HEK293 (cell line): ENCODE results near the gene MIS12.

ENCODE experiments used
- BCL11A ChIP-seq: fragments of 450-650 bp; formaldehyde crosslinking; IDR thresholded peaks from 2 replicates; pipeline ENCODE4 v1.5.1; 2016; ENCODE audit warnings: low read depth, missing biosample characterization, missing genetic modification characterization
- SALL2 ChIP-seq: fragments of 450-650 bp; formaldehyde crosslinking; IDR thresholded peaks from 2 replicates; pipeline ENCODE4 v1.5.0; 2017; ENCODE audit warnings: missing biosample characterization, mild to moderate bottlenecking, missing genetic modification characterization, borderline replicate concordance
- SCRT1 ChIP-seq: fragments of 450-650 bp; formaldehyde crosslinking; IDR thresholded peaks from 2 replicates; pipeline ENCODE4 v1.5.1; 2016; ENCODE audit warnings: missing biosample characterization, missing genetic modification characterization, borderline replicate concordance
- SCRT2 ChIP-seq: fragments of 450-650 bp; formaldehyde crosslinking; IDR thresholded peaks from 2 replicates; pipeline ENCODE4 v1.5.1; 2016; ENCODE audit warnings: missing biosample characterization, missing genetic modification characterization
- SP7 ChIP-seq: fragments of 450-650 bp; formaldehyde crosslinking; IDR thresholded peaks from 2 replicates; pipeline ENCODE4 v1.5.1; 2016; ENCODE audit warnings: missing biosample characterization, missing genetic modification characterization
- WT1 ChIP-seq: fragments of 450-650 bp; formaldehyde crosslinking; IDR thresholded peaks from 2 replicates; pipeline ENCODE4 v1.5.1; 2016; ENCODE audit warnings: missing biosample characterization, missing genetic modification characterization
- ZFHX2 ChIP-seq: fragments of 450-650 bp; formaldehyde crosslinking; conservative IDR thresholded peaks from 2 replicates; pipeline ENCODE4 v1.5.1; 2016; ENCODE audit warnings: missing biosample characterization, missing genetic modification characterization
- ZFP41 ChIP-seq: fragments of 450-650 bp; formaldehyde crosslinking; IDR thresholded peaks from 2 replicates; pipeline ENCODE4 v1.5.1; 2016; ENCODE audit warnings: missing biosample characterization, missing genetic modification characterization, borderline replicate concordance
- ZIC2 ChIP-seq: fragments of 450-650 bp; formaldehyde crosslinking; IDR thresholded peaks from 2 replicates; pipeline ENCODE4 v1.5.1; 2016; ENCODE audit warnings: missing biosample characterization, missing genetic modification characterization
- ZNF133 ChIP-seq: fragments of 450-650 bp; formaldehyde crosslinking; IDR thresholded peaks from 2 replicates; pipeline ENCODE4 v1.5.1; 2016; ENCODE audit warnings: missing biosample characterization, missing genetic modification characterization
- ZNF221 ChIP-seq: fragments of 450-650 bp; formaldehyde crosslinking; IDR thresholded peaks from 2 replicates; pipeline ENCODE4 v1.5.1; 2017; ENCODE audit warnings: missing biosample characterization, missing genetic modification characterization, borderline replicate concordance
- ZNF473 ChIP-seq: fragments of 450-650 bp; formaldehyde crosslinking; IDR thresholded peaks from 2 replicates; pipeline ENCODE4 v1.5.1; 2017; ENCODE audit warnings: missing biosample characterization, missing genetic modification characterization
- ZNF48 ChIP-seq: fragments of 450-650 bp; formaldehyde crosslinking; IDR thresholded peaks from 2 replicates; pipeline ENCODE4 v1.5.1; 2016; ENCODE audit warnings: missing biosample characterization, missing genetic modification characterization
- ZNF654 ChIP-seq: fragments of 450-650 bp; formaldehyde crosslinking; IDR thresholded peaks from 2 replicates; pipeline ENCODE4 v1.5.1; 2016; ENCODE audit warnings: low read depth, missing biosample characterization, missing genetic modification characterization
- ZNF776 ChIP-seq: fragments of 450-650 bp; formaldehyde crosslinking; IDR thresholded peaks from 2 replicates; pipeline ENCODE4 v1.5.0; 2017; ENCODE audit warnings: missing biosample characterization, missing genetic modification characterization, borderline replicate concordance
- TF ChIP-seq, protein P1 (sequence below): fragments of 450-650 bp; formaldehyde crosslinking; IDR thresholded peaks from 2 replicates; pipeline ENCODE4 v1.5.1; 2017; ENCODE audit warnings: missing biosample characterization, missing genetic modification characterization
- TF ChIP-seq, protein P2 (sequence below): fragments of 450-650 bp; formaldehyde crosslinking; IDR thresholded peaks from 2 replicates; pipeline ENCODE4 v1.5.1; 2016; ENCODE audit warnings: missing biosample characterization, missing genetic modification characterization
- TF ChIP-seq, protein P3 (sequence below): fragments of 450-650 bp; formaldehyde crosslinking; IDR thresholded peaks from 2 replicates; pipeline ENCODE4 v1.5.1; 2016; ENCODE audit warnings: missing biosample characterization, missing genetic modification characterization, borderline replicate concordance
- TF ChIP-seq, protein P4 (sequence below): fragments of 450-650 bp; formaldehyde crosslinking; IDR thresholded peaks from 2 replicates; pipeline ENCODE4 v1.5.1; 2016; ENCODE audit warnings: missing biosample characterization, missing genetic modification characterization
- TF ChIP-seq, protein P5 (sequence below): fragments of 450-650 bp; formaldehyde crosslinking; IDR thresholded peaks from 2 replicates; pipeline ENCODE4 v1.5.1; 2017; ENCODE audit warnings: missing biosample characterization, missing genetic modification characterization
- TF ChIP-seq, protein P6 (sequence below): fragments of 450-650 bp; formaldehyde crosslinking; IDR thresholded peaks from 2 replicates; pipeline ENCODE4 v1.5.1; 2016; ENCODE audit warnings: missing biosample characterization, missing genetic modification characterization

The MIS12 gene

DNA sequence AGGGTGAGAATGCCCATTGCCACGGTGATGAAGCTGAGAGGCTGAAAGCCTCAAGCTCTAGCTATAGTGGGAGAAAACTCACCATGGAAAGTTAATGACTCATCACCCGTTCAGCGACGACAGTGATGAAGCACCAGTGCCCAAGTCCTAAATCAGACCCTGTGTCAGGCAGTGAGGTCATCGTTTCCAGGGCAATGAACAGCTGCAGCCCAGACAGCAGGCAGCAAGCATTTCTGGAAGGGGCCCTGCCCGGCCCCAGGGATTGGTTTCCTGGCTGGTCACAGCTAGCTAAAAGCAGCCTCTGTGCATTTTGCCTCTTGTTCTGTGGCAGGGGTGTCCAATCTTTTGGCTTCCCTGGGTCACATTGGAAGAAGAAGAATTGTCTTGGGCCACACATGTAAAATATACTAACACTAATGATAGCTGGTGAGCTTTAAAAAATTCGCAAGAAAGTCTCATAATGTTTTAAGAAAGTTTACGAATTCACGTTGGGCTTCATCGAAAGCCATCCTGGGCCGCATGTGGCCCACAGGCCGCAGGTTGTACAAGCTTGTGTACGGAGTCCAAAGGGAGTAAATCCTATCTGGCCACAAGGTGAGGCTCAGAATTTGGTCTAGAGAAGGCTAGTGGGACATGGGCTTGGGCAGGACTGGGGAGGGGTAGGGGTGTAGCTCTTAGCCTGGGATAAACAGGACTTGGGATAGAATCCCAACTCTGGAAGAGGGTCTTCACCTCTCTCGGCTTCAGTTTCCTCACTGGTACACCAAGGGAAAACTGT, 40.6 kb downstream of the MIS12 start (continued):
- TF ChIP-seq, protein P1, sequence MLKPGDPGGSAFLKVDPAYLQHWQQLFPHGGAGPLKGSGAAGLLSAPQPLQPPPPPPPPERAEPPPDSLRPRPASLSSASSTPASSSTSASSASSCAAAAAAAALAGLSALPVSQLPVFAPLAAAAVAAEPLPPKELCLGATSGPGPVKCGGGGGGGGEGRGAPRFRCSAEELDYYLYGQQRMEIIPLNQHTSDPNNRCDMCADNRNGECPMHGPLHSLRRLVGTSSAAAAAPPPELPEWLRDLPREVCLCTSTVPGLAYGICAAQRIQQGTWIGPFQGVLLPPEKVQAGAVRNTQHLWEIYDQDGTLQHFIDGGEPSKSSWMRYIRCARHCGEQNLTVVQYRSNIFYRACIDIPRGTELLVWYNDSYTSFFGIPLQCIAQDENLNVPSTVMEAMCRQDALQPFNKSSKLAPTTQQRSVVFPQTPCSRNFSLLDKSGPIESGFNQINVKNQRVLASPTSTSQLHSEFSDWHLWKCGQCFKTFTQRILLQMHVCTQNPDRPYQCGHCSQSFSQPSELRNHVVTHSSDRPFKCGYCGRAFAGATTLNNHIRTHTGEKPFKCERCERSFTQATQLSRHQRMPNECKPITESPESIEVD (tag by site-specific recombination), result no peak
- TF ChIP-seq WT1 (tag by site-specific recombination) (no peak; the same call in 1 of the 2 replicates), SCRT1 (tag by site-specific recombination) (no peak), SP7 (tag by site-specific recombination) (peak; percentile 93), ZFHX2 (no peak), ZNF48 (tag by site-specific recombination) (no peak), ZNF654 (tag by site-specific recombination) (no peak), ZIC2 (tag by site-specific recombination) (peak; percentile 45), ZNF221 (tag by site-specific recombination) (no peak), ZNF133 (tag by site-specific recombination) (no peak), SALL2 (tag by site-specific recombination) (no peak), BCL11A (tag by site-specific recombination) (no peak; the same call in 1 of the 2 replicates), SCRT2 (tag by site-specific recombination) (no peak), ZNF473 (tag by site-specific recombination) (no peak), ZFP41 (tag by site-specific recombination) (no peak), ZNF776 (no peak)
- TF ChIP-seq, protein P2, sequence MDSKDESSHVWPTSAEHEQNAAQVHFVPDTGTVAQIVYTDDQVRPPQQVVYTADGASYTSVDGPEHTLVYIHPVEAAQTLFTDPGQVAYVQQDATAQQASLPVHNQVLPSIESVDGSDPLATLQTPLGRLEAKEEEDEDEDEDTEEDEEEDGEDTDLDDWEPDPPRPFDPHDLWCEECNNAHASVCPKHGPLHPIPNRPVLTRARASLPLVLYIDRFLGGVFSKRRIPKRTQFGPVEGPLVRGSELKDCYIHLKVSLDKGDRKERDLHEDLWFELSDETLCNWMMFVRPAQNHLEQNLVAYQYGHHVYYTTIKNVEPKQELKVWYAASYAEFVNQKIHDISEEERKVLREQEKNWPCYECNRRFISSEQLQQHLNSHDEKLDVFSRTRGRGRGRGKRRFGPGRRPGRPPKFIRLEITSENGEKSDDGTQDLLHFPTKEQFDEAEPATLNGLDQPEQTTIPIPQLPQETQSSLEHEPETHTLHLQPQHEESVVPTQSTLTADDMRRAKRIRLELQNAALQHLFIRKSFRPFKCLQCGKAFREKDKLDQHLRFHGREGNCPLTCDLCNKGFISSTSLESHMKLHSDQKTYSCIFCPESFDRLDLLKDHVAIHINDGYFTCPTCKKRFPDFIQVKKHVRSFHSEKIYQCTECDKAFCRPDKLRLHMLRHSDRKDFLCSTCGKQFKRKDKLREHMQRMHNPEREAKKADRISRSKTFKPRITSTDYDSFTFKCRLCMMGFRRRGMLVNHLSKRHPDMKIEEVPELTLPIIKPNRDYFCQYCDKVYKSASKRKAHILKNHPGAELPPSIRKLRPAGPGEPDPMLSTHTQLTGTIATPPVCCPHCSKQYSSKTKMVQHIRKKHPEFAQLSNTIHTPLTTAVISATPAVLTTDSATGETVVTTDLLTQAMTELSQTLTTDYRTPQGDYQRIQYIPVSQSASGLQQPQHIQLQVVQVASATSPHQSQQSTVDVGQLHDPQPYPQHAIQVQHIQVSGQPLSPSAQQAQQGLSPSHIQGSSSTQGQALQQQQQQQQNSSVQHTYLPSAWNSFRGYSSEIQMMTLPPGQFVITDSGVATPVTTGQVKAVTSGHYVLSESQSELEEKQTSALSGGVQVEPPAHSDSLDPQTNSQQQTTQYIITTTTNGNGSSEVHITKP (tag by site-specific recombination), result peak; percentile 39; the same call in 1 of the 2 replicates
- TF ChIP-seq, protein P3, sequence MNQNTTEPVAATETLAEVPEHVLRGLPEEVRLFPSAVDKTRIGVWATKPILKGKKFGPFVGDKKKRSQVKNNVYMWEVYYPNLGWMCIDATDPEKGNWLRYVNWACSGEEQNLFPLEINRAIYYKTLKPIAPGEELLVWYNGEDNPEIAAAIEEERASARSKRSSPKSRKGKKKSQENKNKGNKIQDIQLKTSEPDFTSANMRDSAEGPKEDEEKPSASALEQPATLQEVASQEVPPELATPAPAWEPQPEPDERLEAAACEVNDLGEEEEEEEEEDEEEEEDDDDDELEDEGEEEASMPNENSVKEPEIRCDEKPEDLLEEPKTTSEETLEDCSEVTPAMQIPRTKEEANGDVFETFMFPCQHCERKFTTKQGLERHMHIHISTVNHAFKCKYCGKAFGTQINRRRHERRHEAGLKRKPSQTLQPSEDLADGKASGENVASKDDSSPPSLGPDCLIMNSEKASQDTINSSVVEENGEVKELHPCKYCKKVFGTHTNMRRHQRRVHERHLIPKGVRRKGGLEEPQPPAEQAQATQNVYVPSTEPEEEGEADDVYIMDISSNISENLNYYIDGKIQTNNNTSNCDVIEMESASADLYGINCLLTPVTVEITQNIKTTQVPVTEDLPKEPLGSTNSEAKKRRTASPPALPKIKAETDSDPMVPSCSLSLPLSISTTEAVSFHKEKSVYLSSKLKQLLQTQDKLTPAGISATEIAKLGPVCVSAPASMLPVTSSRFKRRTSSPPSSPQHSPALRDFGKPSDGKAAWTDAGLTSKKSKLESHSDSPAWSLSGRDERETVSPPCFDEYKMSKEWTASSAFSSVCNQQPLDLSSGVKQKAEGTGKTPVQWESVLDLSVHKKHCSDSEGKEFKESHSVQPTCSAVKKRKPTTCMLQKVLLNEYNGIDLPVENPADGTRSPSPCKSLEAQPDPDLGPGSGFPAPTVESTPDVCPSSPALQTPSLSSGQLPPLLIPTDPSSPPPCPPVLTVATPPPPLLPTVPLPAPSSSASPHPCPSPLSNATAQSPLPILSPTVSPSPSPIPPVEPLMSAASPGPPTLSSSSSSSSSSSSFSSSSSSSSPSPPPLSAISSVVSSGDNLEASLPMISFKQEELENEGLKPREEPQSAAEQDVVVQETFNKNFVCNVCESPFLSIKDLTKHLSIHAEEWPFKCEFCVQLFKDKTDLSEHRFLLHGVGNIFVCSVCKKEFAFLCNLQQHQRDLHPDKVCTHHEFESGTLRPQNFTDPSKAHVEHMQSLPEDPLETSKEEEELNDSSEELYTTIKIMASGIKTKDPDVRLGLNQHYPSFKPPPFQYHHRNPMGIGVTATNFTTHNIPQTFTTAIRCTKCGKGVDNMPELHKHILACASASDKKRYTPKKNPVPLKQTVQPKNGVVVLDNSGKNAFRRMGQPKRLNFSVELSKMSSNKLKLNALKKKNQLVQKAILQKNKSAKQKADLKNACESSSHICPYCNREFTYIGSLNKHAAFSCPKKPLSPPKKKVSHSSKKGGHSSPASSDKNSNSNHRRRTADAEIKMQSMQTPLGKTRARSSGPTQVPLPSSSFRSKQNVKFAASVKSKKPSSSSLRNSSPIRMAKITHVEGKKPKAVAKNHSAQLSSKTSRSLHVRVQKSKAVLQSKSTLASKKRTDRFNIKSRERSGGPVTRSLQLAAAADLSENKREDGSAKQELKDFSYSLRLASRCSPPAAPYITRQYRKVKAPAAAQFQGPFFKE (tag by site-specific recombination), result no peak
- TF ChIP-seq, protein P4, sequence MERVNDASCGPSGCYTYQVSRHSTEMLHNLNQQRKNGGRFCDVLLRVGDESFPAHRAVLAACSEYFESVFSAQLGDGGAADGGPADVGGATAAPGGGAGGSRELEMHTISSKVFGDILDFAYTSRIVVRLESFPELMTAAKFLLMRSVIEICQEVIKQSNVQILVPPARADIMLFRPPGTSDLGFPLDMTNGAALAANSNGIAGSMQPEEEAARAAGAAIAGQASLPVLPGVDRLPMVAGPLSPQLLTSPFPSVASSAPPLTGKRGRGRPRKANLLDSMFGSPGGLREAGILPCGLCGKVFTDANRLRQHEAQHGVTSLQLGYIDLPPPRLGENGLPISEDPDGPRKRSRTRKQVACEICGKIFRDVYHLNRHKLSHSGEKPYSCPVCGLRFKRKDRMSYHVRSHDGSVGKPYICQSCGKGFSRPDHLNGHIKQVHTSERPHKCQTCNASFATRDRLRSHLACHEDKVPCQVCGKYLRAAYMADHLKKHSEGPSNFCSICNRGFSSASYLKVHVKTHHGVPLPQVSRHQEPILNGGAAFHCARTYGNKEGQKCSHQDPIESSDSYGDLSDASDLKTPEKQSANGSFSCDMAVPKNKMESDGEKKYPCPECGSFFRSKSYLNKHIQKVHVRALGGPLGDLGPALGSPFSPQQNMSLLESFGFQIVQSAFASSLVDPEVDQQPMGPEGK (tag by site-specific recombination), result peak; percentile 78
- TF ChIP-seq, protein P5, sequence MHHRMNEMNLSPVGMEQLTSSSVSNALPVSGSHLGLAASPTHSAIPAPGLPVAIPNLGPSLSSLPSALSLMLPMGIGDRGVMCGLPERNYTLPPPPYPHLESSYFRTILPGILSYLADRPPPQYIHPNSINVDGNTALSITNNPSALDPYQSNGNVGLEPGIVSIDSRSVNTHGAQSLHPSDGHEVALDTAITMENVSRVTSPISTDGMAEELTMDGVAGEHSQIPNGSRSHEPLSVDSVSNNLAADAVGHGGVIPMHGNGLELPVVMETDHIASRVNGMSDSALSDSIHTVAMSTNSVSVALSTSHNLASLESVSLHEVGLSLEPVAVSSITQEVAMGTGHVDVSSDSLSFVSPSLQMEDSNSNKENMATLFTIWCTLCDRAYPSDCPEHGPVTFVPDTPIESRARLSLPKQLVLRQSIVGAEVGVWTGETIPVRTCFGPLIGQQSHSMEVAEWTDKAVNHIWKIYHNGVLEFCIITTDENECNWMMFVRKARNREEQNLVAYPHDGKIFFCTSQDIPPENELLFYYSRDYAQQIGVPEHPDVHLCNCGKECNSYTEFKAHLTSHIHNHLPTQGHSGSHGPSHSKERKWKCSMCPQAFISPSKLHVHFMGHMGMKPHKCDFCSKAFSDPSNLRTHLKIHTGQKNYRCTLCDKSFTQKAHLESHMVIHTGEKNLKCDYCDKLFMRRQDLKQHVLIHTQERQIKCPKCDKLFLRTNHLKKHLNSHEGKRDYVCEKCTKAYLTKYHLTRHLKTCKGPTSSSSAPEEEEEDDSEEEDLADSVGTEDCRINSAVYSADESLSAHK (tag by site-specific recombination), result 0 out of 2 replicates have a peak, but pooled peaks have one; percentile 40
- TF ChIP-seq, protein P6, sequence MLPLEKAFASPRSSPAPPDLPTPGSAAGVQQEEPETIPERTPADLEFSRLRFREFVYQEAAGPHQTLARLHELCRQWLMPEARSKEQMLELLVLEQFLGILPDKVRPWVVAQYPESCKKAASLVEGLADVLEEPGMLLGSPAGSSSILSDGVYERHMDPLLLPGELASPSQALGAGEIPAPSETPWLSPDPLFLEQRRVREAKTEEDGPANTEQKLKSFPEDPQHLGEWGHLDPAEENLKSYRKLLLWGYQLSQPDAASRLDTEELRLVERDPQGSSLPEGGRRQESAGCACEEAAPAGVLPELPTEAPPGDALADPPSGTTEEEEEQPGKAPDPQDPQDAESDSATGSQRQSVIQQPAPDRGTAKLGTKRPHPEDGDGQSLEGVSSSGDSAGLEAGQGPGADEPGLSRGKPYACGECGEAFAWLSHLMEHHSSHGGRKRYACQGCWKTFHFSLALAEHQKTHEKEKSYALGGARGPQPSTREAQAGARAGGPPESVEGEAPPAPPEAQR, result no peak
